HG03442 (cell line): Measurements from ENCODE around the gene UBE2L6.
A peak's percentile ranks its signal among the peaks of the same experiment; 100 is the strongest.

ENCODE experiments used
- ATAC-seq: cut with Tn5 transposase; IDR thresholded peaks from one replicate; pipeline ENCODE4 v1.9.1; 2021; ENCODE audit warnings: mild to moderate bottlenecking, moderate library complexity; ENCODE audit not compliant: unreplicated experiment

UBE2L6 gene

DNA sequence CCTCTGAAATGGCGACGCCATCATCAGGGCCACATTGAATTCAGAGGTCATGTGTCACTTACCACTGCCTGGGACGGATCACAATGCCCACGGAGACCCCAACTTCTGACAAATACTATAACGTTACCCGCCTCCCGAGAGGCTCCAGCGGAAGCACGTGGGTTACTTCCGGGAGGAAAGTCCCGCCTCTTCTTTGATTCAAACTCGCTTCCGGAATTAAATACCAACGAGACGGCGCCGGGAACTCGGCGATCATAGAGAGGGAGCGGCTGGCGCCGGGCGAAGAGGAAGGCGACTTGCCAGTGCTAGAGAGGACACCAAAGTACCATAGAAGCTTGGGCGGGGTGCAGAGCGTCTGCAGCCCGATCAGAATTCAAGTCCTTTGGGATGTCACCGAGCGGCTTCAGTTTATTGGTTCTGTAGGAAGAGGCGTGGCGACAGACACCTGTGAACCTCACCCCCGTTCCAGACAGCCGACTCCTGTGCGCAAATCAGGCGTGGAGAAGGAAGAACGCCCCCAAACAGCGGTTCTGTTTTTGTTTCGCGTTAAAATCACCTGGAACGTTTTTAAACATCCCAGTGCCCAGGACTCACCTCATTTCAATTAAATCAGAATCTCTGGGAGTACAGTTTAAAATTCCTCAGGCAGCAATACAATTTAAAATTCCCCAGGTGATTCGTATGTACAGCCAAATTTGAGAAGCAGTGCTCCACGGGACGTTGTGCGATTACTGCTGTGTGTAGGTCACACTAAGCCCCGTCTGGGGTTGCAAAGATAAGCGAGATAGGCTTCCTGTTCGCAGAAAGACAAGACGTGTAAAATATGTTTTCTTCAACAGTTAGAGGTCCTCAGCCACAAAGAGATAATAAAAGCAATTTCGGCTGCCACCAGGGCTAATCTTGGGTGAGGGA is 36.6 kb downstream of the UBE2L6 start, which contains the start of gene TIMM10:
TSS of gene TIMM10 (minus strand) at position 159 of the 912 bp plus-strand sequence. CDS start 565 bp downstream, outside the sequence.
- ATAC-seq, result peak; percentile 98

DNA sequence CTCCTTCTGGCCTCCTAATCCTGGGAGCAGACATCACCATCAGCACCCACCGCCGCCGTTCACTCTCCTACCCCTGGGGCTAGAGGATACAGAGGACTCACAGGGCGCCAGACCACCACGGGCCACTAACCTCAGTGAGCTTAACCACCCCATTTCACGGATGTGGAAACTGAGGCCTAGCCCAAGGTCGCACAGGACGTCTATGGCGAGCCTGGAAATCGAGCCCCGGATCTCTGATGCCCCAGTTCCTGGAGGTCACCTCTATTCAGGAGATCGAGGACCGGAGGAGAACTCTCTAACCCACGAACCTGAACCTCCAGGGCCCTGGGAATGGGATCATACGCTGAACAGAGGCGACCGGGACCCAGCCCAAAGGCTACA is 37.3 kb downstream of the UBE2L6 start:
- ATAC-seq, result peak; percentile 2

DNA sequence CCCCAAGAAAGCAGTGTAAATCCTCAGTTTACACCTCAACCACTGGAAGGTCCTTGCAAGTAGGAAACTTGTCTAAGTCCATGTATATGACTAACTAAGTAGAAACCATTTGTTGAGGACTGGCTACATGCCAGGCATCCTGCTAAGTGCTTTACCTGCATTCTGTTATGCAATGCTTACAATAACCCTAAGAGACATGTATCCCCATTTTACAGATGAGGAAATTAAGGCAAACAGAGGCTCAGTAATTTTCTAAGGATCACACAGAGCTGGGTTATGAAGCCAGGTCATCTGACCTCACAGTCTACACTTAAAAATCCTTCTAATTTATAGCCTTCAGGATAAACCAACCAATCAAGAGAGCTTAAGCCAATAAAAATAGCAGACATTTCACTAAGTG is 38.5 kb downstream of the UBE2L6 start:
- no peak for ATAC-seq

DNA sequence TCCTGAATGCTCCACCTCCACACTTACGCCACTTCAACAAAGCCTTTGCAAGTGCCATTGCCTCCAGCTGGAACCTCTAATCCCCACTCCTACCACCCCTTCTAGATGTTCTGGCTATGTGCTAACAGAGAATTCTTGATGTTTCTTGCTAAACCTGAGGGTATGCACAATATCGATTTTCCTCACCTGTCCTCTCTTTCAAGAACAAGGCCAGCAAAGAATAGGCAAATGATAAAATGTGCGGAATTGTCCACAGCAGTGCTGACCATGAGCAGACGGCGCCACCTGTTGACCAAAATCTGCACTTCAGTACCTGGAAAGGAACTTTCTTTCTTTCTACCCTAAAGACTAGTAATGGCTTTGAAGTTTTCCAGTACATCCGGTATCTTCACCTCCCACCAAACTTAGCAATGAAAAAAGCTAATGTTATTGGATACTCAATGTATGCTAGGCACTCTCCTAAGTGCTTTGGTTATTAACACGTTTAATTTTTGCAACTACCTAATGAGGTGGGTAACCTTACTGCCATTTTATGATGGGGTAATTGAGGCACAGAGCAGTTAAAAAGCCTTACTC is 40.3 kb downstream of the UBE2L6 start:
- no peak for ATAC-seq

DNA sequence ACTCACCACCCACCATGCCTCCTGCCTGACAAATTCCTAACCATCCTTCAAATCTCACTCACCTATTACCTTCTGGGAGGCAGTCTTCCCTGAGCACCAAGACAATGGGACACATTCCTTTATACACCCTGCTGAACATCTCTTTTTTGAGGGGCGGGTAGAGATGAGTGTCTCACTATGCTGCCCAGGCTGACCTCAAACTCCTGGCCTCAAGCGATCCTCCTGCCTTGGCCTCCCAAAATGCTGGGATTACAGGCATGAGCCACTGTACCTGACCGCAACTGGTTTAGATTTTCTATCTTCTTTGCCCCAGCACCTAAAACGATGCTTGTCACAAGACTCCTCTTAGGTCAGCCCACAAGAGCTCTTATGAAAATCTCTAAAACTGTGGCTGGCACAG is 44.1 kb downstream of the UBE2L6 start:
- no peak for ATAC-seq

DNA sequence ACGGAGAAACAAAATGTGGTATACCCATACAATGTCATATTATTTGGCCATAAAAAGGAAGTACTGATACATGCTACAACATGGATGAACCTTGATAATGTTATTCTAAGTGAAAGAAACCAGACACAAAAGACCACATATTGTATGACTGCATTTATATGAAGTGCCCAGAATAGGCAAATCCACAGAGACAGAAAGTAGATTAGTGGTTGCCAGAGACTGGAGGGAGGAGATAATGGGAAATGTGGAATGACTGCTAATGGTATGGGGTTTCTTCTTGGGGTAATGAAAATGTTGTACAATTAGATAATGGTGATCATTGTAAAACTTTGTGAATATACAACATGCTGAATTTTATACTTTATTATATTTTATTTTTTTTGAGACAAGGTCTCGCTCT is 46.4 kb downstream of the UBE2L6 start:
- ATAC-seq, result no peak

DNA sequence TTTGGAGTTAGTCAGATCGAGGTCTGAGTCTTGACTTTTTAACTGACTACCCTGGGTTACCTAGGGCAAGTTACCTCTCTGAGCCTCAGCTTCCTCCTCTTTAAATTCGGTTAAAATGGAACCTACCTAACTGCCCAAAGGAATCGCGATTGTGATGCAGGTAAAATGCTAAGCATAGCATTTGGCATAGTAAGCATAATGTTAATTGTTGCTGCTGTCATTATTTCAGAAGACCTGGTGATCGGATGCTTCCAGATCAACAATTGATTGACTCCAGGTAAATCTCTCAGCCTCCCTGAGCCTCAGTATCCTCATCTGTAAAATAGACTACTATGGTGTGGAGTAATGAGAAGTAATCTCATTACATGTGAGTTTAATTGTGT is 51.4 kb downstream of the UBE2L6 start:
- no peak for ATAC-seq

DNA sequence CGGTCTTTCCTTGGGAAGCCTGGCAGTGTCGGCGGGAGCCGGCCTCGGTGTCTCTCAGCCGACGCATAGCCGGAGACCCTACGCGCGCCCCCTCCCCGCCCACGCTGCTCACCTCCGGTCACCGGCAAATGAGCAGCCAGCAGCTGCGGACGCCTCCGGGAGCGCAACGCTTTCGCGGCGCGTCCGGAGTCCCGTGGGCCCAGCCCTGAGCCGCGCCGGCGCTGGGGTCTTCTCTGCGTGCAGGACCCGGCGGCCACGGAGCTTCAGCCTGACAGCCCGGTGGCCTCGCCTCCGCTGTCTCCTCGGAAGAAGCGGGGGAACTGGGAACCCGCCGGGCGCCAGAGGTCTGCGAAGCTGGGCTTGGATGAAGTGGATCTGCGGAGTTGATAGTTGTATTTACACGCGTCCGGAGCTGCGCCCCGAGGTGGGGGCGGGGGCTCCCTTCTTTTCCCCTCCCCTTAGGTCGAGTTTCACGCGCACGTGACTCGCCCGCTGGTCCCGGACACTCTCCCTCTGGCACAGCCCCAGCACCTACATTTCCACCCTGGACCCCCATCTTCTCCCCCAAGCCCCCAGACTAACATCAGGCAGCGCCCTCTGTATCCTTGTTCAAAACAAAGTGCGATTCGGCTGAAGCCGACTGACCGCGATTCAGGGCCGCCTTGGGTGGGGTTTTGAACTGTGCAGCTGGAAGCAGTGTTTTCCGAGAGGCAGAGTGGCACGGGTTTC is 52.0 kb downstream of the UBE2L6 start, which contains the start of gene SLC43A1:
TSS of gene SLC43A1 (minus strand) at position 371 of the 729 bp plus-strand sequence. CDS start 1,591 bp downstream, outside the sequence.
- peak; percentile 39 for ATAC-seq

DNA sequence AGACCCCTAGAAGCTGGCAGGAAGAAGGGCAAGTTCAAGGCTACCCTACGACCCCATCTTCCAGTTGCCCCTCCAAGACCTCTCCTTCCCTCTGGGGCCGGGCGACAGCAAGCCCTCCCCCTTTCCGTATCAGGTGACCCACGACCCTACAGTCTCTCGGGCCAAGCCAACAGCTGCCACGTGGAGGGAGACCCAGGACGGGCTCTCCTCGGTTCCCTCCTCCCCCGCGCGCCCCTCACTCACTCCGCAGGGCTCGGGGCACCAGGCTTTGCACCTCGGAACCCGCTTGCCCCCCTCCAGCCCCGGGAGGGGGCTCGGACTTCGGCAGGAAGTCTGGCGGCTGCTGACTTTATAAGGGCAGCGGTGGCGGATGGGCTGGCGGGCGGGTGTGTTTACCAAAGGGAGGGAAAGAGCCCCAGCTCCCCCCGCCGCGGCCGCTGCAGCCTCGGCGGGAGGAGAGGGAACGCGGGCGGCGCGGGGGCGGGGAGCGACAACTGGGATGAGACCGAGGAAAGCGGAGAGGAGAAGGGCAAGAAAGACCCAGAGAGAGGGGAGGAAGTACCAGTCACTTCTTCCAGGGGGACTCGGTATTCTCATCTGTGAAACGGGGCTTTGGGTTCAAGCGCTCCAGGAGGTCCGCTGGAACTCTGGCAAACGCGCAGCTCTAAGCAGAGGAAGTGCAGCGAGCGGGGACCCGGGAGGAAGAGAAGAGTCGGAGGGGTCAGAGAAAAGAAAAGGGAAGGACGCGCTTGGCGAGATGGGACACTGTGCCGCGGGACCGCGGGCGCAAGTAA is 52.7 kb downstream of the UBE2L6 start:
- ATAC-seq, result peak; percentile 40

DNA sequence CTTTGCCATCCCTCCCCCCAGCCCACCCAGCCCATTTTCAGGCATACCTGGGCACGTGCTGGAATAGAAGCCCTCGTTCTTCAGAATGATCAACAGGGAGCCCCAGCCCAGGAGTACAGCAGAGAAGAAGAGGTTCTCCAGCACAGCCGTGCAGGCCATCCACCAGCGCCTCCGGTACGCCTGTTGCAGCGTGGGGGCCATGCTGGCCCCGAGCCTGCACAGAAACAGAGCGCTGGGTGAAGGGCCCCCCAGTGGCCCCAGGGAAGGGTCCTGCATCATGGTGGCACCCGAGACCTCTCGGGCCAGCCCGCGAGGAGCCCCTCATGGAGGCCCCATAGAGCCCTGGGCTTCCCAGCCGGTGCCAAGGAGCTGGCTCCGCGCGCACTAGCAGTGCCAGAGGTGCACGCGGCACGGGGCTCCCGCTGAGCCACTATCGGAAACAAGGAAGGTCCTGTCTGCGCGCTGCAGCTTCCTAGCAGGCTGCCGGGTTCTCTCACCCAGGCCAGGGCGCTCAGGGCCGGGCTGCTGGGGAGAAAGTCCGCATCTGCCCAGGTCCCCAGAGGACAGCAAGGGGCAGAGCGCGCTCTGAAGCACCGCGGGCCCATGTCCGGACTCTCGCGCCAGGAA is 53.4 kb downstream of the UBE2L6 start:
- ATAC-seq, result peak; percentile 28

DNA sequence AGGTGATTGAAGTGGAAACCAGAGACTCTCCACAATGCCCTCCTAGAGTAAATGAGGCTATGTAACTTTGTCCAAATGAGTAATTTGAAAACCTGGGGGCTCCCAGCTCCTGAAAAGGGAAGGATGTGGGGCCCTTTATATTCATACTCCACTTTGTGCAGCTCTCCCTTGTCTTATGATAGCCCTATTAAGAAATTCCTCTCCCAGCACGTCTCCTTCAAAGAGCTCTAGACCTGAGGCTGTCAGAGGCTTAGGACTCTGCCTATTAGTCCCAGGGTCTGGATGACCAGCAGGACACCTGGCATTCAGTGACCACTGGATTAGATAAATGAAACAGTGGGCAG is 54.0 kb downstream of the UBE2L6 start:
- no peak for ATAC-seq

DNA sequence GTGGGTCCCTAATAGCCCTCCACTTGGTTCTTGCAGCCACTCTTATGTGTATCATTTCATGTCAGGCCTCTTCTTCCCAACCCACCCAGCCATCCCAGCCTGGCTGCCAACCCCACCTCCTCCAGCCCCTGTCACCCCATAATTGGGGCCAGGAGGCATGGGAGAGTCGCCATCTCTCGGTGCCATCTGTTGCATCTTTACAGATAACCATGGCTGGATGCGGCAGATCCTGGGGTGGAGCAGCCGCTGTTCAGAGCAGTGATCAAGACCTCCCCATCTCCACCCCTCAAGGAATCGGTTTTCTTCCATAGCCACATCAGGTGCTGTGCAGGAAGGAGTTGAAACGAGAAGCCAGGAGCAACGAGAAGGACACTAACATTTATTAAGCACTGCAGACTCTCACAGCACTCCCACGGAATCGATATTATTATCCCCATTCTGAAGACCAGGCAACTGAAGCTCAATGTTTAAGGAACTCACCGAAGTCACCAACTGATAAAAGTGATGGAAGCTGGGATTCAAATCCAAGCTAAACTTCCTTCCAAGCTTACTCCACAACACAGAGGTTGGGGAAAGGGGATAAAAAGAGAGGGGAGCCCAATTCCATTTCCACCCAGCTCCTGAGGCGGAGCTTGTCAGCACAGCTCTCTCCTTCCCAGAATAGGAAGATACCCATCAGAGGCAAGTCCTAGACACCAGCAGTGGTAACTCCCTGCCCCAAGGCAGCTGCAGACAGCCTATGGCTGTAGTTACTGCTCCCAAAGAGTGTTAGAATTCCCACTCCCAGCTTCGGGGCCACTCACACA is 54.6 kb downstream of the UBE2L6 start:
- ATAC-seq, result no peak

DNA sequence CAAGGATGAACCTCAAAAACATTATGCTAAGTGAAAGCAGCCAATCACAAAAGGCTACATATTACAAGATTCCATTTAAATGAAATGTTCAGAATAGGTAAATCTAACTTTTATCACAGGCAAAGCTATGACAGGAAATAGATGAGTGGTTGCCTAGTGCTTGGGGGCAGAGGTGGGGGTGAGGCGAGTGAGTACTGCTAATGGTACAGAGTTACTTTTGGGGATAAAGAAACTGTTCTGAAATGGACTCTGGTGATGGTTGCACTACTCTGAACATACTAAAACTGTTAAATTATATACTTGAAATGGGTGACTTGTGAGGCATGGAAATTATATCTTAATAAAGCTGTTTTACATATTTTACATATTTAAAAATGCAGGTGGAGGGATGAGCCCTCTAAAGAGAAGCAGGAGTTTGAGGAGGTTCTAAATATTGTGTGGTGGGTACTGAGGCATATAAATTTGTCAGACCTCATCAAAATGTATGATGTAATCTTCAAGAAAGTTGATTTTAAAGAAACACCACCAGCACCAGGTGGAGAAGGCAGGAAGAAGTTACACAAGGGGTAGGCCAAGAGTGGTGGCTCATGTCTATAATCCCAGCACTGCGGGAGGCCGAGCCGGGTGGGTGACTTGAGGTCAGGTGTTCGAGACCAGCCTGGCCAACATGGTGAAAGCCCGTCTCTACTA is 55.6 kb downstream of the UBE2L6 start:
- no peak for ATAC-seq

DNA sequence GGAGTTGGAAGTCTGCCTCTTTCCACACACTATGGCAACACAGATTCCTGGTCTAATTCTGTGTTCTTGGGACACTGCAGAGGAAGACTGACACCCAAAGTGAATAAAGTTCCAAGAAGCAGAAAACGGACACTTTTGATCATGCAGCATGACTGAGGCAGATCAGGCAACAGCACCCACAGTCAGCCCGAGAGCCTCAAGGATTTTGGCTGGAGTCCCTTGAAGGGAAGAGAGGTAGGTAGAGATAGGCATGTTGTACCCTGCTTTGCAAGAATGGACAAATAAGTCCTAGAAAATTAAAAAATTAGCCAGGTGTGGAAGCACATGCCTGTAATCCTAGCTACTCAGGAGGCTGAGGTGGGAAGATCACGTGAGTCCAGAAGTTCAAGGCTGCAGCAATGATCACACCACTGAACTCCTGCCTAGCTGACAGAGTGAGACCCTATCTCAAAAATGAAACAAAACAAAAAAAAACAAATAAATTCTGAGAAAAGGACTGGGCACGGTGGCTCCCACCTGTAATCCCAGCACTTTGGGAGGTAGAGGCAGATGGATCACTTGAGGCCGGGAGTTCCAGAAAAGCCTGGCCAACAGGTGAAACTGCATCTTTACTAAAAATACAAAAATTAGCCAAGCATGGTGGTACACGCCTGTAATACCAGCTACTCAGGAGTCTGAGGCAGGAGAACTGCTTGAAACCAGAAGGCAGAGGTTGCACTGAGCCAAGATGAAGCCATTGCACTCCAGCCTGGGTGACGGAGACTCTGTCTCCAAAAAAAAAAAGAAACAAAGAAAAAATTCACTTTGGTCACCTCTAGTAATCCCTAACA is 58.9 kb downstream of the UBE2L6 start:
- ATAC-seq, result no peak

DNA sequence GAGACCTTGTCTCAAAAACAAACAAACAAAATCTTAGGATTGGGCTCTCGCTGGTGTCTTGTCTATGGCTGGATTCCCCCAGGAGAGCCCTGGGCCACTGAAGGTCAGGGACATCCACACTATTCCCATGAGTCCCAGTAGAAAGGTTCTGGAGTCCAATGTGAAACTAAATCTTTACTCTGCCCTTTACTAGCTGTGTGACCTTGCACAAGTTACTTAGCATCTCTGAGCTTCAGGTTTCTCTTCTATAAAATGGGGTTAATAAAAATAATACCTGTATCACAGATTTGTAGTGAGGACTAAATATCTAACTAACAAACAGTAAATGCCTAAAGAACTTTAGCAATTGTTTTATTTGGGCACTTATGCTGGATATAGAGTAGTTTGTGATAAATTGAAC is 61.0 kb downstream of the UBE2L6 start:
- no peak for ATAC-seq

DNA sequence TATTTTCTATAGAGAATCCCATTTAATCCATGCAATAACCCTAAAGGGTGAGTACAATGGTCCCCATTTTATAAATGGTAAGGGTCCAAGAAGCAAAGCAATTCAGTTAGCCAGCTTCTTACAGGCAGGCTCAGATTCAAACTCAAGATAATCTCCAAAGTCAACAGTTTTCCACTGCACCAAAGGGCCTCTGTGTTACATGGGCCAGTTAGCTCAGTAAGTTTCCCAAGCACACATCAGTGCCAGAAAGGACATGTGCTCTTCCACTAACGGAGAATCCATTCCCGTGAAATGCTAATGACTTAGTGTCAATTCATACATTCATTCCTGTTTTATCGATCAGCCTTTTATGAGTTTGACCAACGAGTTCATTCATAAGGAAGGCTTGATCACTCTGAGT is 63.0 kb downstream of the UBE2L6 start:
- no peak for ATAC-seq

DNA sequence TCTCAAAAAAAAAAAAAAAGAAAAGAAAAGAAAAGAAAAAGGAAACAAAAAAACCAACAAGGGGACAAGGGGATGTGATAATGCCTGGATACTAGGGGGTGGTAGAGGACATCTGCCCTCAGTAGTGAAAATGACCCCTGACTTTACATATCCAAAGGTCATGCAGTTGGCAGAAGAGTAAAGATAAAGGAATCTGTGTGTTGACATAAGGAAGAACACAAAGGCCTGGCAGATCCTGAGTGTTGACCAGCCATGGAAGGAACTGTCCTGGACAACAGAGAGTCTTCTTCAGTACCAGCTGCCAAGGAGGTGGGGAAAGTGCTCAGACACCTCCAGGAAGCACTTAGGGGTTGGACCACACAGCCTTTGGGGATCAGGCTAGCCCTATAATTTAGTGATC is 64.6 kb downstream of the UBE2L6 start:
- no peak for ATAC-seq

DNA sequence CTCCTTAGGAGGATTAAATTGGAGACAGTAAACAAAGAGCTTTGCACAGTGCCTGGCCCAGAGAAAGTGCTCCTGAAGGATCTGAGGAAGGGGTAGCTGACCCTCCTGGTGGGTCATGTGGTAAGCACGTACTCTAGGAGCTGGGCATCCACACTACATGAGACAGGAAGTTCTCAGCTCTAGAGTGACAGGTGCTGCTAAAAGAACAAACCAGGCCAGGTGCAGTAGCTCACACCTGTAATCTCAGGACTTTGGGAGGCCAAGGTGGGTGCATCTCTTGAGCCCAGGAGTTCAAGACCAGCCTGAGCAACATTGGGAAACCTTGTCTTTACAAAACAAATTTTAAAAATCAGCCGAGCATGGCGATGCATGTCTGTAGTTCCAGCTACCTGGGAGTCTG is 65.1 kb downstream of the UBE2L6 start:
- no peak for ATAC-seq
